GM19372 (cell line): Measurements from ENCODE around the gene COA5.

Experiments used
- ATAC-seq: cut with Tn5 transposase; IDR thresholded peaks from one replicate; pipeline ENCODE4 v1.9.1; 2021; ENCODE audit warnings: mild to moderate bottlenecking, low read depth, moderate library complexity; ENCODE audit not compliant: unreplicated experiment

The COA5 gene

GRCh38 chr2:98555696-98556095 lies 52.6 kb downstream of the COA5 start:
- ATAC-seq = no peak

- no peak for ATAC-seq
Observed at GRCh38 chr2:98554116-98554861, 54.0 kb downstream of the COA5 start.

- ATAC-seq = no peak
Observed at GRCh38 chr2:98552499-98553179, 55.7 kb downstream of the COA5 start.

- no peak for ATAC-seq
Observed at GRCh38 chr2:98551316-98551715, 57.0 kb downstream of the COA5 start.

- no peak for ATAC-seq
Observed at GRCh38 chr2:98550165-98550564, 58.1 kb downstream of the COA5 start.
